NCI-H1105 treated with DMSO at 0.1 percent for 48 hours (cell line): ENCODE data around the gene LRRC39.
A peak's percentile ranks its signal among the peaks of the same experiment; 100 is the strongest.
"Not testable (repeated sequence)": the region's sequence is repeated elsewhere in the genome, so short reads cannot be mapped to it uniquely, and the experiment has no call there.

Experiments
- DNase-seq: peaks from one replicate; lab custom pipeline; 2025; lab: John Stamatoyannopoulos, UW

Gene LRRC39

GRCh38 chr1:100178091-100178490 is at the start of gene LRRC39:
Gene LRRC39 (minus strand): TSS chr1:100178256. CDS start chr1:100168516, 9,740 bp downstream.
- no peak for DNase-seq

- no peak for DNase-seq
Measured at GRCh38 chr1:100222428-100222827, 44.4 kb upstream of the LRRC39 start.

DNA sequence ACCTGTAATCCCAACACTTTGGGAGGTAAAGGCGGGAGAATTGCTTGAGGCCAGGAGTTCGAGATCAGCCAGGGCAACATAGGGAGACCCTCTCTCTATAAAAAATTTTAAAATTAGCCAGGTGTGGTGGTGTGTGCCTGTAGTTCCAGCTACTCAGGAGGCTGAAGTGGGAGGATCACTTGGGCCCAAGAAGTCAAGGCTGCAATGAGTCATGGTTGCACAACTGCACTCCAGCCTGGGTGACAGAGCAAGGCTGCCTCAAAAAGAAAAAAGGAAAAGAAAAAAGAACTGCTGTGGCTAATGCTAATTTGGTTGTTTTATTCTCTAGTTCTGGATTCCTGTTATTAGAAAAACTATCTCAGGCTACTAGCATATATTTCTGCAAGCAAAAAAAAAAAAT is 41.8 kb upstream of the LRRC39 start:
- DNase-seq, result no peak

- no peak for DNase-seq
Measured at GRCh38 chr1:100219457-100219856, 41.4 kb upstream of the LRRC39 start.

GRCh38 chr1:100217834-100218233 is 39.8 kb upstream of the LRRC39 start:
- no peak for DNase-seq

- DNase-seq, result no peak
Measured at GRCh38 chr1:100215101-100215500, 37.0 kb upstream of the LRRC39 start.

DNA sequence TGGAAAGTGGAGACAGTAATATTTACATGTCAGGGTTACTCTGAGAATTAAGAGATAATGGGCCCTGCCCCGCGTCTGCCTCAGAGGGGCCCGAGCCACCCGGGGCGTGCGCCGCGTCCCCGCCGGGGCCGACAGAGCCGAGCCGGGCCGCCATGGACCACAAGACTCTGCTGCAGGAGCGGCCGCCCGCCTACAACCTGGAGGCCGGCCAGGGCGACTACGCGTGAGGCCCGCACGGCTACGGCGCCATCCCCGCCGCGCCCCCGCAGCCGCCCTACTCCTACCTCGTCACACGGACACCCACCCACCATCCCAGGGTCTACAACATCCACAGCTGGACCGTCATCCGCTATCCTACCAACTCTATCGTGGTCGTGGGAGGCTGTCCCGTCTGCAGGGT is 35.1 kb upstream of the LRRC39 start:
- DNase-seq, result no peak

DNA sequence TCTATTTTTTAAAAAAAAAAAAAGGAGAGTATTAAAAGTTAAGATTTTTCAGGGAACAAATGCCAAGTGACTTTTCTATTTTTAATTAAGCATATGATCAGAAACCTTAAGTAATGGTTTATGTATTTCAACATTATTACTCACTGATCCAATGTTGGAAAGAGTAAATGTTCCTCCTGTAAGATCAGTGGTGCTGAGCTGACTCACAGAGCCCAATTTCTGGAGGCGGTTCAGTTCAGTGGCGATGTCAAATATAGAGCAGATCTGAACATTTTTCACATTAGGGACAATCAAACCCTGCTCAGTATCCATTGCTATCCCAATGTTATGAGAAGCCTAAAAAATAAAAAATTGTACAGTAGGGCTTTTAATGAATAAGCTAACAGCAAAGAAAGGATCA is 28.2 kb upstream of the LRRC39 start:
- no peak for DNase-seq

DNA sequence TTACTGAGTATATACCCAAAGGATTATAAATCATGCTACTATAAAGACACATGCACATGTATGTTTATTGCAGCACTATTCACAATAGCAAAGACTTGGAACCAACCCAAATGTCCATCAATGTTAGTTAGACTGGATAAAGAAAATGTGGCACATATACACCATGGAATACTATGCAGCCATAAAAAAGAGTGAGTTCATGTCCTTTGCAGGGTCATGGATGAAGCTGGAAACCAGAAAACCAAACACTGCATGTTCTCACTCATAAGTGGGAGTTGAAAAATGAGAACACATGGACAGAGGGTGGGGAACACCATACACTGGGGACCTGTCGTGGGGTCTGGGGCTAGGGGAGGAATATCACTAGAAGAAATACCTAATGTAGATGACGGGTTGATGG is 27.5 kb upstream of the LRRC39 start:
- not testable (repeated sequence) for DNase-seq

DNA sequence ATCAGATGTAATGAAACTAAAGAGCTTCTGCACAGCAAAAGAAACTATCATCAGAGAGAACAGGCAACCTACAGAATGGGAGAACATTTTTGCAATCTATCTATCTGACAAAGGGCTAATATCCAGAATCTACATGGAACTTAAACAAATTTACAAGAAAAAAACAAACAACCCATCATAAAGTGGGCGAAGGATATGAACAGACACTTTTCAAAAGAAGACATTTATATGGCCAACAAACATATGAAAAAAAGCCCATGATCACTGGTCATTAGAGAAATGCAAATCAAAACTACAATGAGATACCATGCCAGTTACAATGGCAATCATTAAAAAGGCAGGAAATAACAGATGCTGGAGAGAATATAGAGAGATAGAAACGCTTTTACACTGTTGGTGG is 27.0 kb upstream of the LRRC39 start:
- DNase-seq, result not testable (repeated sequence)

DNA sequence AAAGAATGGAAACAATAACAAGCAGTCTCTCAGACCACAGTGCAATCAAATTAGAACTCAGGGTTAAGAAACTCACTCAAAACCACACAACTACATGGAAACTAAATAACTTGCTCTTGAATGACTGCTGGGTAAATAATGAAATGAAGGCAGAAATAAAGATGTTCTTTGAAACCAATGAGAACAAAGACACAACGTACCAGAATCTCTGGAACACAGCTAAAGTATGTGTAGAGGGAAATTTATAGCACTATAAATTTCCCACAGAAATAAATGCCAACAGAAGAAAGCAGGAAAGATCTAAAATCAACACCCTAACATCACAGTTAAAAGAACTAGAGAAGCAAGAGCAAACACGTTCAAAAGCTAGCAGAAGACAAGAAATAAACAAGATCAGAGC is 24.6 kb upstream of the LRRC39 start:
- not testable (repeated sequence) for DNase-seq

- not testable (repeated sequence) for DNase-seq
Measured at GRCh38 chr1:100200060-100200459, 22.0 kb upstream of the LRRC39 start.

- no peak for DNase-seq
Measured at GRCh38 chr1:100198596-100198995, 20.5 kb upstream of the LRRC39 start.

DNA sequence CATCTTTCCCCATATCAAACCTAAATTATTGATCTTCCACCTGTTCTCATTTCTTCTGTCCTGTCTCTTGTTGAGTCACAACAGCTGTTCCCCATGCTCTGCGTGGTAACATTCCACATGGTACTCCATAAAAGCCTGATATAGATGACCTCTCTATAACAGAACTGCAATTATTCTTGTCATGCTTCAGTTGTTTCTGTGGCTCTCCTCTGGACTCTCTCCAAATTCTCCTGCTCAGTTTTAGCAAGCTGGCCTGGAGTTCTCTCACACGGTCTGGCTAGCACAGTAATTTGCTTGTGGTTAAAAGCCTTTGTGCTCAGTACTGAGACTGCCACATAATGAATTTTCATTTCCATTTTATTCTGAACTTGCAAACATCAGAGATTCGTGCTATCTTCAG is 10.6 kb upstream of the LRRC39 start:
- peak; percentile 95 for DNase-seq

DNA sequence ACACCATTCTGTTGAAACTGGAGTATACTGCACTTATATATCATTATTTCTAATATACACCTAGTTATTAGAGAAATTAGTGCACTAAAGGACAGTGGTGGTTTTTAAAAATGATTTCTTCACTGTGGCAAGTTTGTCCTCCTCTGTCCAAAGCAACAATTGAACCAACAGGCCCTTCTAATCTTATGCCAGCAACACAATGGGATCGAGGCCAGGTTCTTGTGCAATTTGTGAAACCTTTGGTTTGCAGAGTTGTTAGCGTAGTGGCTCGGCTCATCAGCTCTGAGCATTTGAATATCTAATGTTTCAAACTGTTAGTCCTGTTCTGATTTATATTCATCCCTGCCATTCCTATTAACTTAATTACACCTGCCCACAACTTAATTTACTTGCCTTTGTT is 9.9 kb upstream of the LRRC39 start:
- peak; percentile 35 for DNase-seq

GRCh38 chr1:100184536-100184935 is 6.5 kb upstream of the LRRC39 start:
- DNase-seq, result no peak

DNA sequence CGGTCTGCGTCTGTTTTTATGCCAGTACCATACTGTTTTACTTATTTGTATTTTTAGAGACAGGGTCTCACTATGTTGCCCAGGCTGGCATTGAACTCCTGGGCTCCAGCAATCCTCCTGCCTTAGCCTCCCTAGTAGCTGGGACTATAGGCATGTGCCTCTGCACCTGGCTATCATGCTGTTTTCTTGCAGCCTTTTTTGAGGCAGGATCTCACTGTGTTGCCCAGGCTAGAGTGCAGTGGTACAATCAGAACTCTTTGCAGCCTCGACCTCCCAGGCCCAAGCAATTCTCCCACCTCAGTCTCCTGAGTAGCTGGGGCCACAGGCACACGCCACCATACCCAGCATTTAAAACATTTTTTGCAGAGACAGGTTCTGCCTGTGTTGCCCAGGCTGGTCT is 5.3 kb upstream of the LRRC39 start:
- no peak for DNase-seq

DNA sequence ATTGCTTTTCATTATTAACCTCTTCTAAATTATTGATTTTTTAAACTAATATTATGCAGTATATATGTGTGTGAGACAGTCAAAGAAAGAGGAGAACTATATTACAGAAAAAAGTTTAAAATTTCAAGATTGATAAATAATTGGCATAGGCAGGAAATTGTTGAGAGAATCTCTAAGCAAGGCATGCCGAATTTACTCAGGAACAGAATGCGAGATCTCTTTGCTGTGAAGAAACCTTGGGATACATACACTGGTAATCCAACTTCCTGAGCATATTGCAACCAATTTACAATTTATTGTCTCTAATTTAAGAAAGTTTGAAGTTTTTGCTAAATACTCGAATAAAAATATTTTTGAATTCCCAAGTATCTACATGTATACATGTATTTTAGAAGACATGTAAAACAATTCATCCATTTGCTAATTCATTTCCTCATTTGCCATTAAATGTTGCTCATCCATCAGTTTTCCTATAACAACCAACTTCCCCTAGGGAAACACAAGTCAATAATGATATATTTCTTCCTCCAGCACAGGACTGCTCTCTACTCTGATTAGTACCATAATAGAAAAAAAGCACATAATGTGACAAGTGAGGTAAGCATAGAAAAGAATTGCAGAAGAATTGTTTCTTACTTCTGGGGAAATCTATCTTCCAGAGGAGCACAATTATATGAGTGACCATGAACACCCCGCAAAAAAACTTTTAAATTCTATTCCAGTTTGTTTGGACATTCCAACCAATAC is 588 bp downstream of the LRRC39 start:
- DNase-seq, result no peak

DNA sequence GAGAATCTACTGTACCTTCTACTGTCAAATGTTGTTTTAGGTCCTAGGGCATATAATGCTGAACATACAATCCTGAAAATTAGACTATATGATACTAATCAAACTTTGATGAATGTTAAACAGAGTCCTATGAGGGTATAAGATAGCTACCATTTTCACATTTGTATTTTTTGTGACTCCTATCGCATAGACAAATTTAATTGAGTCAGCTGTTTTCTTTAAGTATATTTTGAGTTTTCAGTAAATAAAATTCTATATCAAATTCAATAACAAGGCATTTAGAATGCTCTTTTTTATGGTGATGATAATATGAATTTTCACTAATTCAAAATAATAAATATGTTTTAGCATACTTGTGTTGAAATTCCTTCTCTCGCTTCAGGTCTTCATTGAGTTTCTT is 10.0 kb downstream of the LRRC39 start:
- DNase-seq, result no peak

- no peak for DNase-seq
Measured at GRCh38 chr1:100164702-100165101, 13.4 kb downstream of the LRRC39 start.

GRCh38 chr1:100164216-100164615 is 13.8 kb downstream of the LRRC39 start:
- DNase-seq, result no peak

- DNase-seq, result no peak
Measured at GRCh38 chr1:100162881-100163280, 15.2 kb downstream of the LRRC39 start.

GRCh38 chr1:100152271-100152670 is 25.8 kb downstream of the LRRC39 start:
- no peak for DNase-seq

- no peak for DNase-seq
Measured at GRCh38 chr1:100151679-100152078, 26.4 kb downstream of the LRRC39 start.
